IMR-90 (cell line): ENCODE data around the gene INTS11.

Experiments
- BHLHE40 ChIP-seq: fragments of 150-350 bp; IDR thresholded peaks from 2 replicates; pipeline ENCODE4 v1.6.1; 2016; ENCODE audit warnings: mild to moderate bottlenecking, low read depth, low read length
- CEBPB ChIP-seq: IDR thresholded peaks from 2 replicates; pipeline ENCODE4 v1.6.1; 2012; ENCODE audit warnings: low read depth, low read length, improper control_type of control experiment
- FOS ChIP-seq: fragments of 150-350 bp; IDR thresholded peaks from 2 replicates; pipeline ENCODE4 v1.6.1; 2016; ENCODE audit warnings: low read depth, low read length
- POLR2A ChIP-seq: IDR thresholded peaks from 2 replicates; pipeline ENCODE4 v1.6.1; 2012; ENCODE audit warnings: mild to moderate bottlenecking, low read depth, low read length
- RAD21 ChIP-seq: IDR thresholded peaks from 2 replicates; pipeline ENCODE4 v1.6.1; 2012; ENCODE audit warnings: low read length, improper control_type of control experiment
- RCOR1 ChIP-seq: IDR thresholded peaks from 2 replicates; pipeline ENCODE4 v1.6.1; 2012; ENCODE audit warnings: mild to moderate bottlenecking, low read length, improper control_type of control experiment; ENCODE audit not compliant: insufficient replicate concordance
- TF ChIP-seq, protein P1 (sequence below): conservative IDR thresholded peaks from 2 replicates; pipeline ENCODE4 v1.5.1; 2012; ENCODE audit warnings: mild to moderate bottlenecking, low read depth, low read length, improper control_type of control experiment

DNA sequence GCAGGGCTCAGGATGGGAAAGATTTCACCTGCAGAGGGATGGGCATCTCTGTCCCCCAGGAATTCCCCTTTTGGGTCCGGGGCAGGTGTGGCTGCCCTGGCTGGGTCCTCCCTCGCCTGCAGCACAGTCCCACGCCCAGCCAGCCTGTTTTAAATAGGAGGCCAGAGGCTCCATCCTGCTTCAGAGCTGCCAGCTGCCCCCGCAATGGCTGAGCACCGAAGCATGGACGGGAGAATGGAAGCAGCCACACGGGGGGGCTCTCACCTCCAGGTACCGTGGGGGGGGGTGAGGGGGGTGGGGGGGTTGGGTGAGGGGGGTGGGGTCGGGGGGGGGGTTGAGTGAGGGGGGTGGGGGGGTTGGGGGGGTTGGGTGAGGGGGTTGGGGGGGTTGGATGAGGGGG is 40.6 kb downstream of the INTS11 start:
- TF ChIP-seq, protein P1, sequence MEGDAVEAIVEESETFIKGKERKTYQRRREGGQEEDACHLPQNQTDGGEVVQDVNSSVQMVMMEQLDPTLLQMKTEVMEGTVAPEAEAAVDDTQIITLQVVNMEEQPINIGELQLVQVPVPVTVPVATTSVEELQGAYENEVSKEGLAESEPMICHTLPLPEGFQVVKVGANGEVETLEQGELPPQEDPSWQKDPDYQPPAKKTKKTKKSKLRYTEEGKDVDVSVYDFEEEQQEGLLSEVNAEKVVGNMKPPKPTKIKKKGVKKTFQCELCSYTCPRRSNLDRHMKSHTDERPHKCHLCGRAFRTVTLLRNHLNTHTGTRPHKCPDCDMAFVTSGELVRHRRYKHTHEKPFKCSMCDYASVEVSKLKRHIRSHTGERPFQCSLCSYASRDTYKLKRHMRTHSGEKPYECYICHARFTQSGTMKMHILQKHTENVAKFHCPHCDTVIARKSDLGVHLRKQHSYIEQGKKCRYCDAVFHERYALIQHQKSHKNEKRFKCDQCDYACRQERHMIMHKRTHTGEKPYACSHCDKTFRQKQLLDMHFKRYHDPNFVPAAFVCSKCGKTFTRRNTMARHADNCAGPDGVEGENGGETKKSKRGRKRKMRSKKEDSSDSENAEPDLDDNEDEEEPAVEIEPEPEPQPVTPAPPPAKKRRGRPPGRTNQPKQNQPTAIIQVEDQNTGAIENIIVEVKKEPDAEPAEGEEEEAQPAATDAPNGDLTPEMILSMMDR = peak; percentile 11; the same call in 1 of the 2 replicates
- no peak for TF ChIP-seq FOS
- no peak for TF ChIP-seq POLR2A
- no peak for TF ChIP-seq RAD21
- no peak for TF ChIP-seq BHLHE40
- TF ChIP-seq CEBPB = no peak
- TF ChIP-seq RCOR1 = no peak
